Right renal pelvis (tissue), 4 donors: ENCODE data around the gene SLC26A9. TPM values are rescaled to one million over a fixed set of nuclear protein-coding genes. Genes with fewer than 3 reads are reported as not detected.

ENCODE experiments used
- DNase-seq, 4 donors: peaks; one replicate each; pipeline ENCODE4 v3.0.0-alpha.2; 2013; ENCODE audit warnings: low read depth in 4 of 4, low spot score in 3 of 4, missing footprints in 1 of 4
- polyA plus RNA-seq, 4 donors: library from polyadenylated mRNA; unstranded; fragments of 120-200 nt; gene quantifications; one replicate each; pipeline ENCODE4 v1.2.1, GENCODE V29; 2013; ENCODE audit not compliant: insufficient read length in 4 of 4

Gene SLC26A9
- polyA plus RNA-seq, 4 donors = 0.14 to 0.38 (median 0.31) TPM

DNA sequence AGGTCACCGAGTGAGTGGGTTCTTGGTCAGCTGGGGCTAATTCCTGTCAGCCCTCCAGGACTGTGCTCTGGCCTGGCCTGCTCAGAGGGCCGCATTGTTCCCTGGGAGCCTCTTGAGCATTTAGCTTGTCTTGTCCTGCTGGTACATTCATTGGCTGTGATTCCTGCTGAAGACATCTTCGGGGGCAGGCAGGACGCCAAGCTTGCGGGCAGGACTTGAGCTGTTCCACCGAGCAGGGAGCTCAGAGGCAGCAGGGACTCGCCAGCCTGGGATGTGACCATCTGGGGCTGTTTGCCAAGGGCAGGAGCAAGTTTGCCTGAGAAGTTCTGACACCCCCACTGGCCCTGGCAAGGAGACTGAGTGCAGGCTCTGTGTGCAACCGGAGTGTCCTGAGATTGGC lies 7.0 kb upstream of the SLC26A9 start:
- no peak for DNase-seq

DNA sequence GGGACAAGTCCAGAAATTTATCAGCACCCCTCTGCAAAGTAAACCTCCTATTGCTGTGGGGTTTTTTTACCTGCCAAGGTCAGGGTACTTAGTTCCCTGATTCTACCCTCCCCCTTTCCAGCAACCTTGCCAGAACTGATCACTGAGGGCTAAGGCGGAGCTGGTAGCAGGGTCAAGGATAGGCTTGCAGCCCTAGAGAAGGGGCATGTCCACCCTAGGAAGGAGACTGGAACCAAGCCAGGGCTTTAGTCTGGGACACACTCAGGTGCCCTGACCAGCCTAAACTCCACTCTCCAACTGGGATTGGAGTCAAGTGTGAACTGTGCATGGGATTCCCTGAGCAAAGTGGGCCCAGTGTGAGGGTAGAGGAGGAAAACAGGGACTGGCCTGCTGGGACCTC lies 6.5 kb upstream of the SLC26A9 start:
- no peak for DNase-seq

DNA sequence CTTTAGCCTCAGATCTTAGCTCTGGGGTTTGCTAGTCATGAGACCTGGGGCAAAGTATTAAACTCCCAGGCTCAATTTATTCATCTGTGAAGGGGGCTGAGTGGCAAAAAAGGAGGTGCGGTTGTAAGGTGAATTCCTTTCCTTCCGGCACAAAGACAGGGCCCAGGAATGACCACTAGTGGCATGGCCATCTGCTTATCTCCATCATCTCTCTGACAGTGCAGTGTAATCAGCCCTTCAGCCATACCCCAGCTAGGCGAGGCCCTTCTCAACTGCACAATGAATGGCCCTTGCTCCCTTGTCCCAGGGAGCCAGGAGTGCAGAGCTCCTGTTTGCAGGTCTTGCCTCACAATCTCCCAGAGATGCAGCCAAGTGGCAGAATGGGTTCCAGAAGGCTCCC lies 5.6 kb upstream of the SLC26A9 start:
- no peak for DNase-seq

DNA sequence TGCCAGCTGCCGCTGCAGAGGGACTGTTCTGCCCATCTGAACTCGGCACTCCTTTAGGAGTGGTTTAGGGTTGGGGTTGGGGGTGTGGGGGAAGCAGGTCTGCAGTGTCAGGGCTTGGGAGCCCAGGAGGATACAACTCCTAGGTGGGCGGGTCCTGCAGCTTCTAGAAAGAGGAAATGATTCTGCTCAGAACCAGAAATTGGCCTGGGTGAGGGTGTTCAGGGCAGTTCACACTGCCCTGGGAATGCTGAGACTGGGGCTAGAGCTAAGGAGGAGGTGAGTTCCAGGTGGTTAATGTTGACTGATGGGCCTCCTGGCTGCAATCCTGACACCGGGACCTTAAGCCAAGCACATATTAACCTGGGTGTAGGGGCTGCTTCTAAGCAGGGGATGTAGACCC lies 4.8 kb upstream of the SLC26A9 start:
- no peak for DNase-seq

DNA sequence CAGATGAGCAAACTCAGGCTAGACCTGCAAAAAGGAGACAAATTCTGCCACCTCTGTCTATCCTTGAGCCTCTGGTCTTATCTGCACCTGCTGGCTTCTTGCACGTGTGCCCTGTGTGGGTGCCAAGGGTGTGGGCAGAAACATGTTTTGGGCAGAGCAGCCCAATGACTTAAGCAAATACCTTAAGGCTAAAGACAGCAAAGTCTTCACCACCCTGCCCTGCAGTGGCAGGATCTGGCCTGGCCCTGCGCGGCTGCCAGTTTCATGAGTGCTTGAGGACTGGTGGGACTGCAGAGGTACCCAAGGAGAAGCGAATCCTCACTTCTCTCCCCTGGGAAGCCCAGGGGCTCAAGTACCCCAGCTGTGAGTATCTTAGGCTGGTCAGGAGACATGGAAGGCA lies 3.8 kb upstream of the SLC26A9 start:
- DNase-seq = no peak

DNA sequence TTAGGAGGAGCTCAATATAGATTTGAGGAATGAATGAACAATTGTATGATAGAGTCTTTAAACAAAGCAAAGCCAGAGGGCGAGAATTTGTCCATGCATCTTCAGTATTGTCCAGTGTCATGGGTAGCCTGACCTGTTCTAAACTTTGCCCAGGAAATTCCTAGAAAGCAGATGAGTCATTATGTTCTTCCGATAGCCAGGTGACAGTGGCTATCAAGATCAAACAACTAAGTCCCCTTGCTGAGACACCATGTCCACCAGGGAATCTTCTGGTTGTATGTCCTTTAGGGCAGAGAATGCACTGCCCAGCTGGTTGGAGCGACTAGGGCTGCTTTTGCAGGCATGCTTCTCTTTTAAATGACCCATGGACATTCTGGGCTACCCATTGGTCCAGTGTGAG lies 1.8 kb upstream of the SLC26A9 start:
- no peak for DNase-seq

DNA sequence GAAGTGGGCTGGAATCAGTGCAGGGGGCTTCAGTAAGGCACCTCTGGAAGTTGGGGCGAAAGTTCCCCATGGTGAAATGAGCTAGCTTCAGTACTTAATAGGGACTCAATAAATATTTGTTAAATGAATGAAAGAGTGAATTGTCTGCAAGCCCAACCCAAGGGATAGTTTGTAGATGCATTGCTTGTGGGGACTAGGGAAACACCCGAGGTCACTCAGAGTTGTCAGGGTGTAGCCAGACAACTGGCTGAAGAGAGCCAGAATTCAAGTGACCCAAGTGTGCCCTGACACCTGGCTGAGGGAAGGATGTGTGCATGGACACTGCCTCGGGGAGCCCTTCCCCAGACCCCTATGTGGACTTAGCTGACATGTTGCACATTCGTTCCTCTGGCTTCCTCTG lies 1.3 kb upstream of the SLC26A9 start:
- DNase-seq = no peak

DNA sequence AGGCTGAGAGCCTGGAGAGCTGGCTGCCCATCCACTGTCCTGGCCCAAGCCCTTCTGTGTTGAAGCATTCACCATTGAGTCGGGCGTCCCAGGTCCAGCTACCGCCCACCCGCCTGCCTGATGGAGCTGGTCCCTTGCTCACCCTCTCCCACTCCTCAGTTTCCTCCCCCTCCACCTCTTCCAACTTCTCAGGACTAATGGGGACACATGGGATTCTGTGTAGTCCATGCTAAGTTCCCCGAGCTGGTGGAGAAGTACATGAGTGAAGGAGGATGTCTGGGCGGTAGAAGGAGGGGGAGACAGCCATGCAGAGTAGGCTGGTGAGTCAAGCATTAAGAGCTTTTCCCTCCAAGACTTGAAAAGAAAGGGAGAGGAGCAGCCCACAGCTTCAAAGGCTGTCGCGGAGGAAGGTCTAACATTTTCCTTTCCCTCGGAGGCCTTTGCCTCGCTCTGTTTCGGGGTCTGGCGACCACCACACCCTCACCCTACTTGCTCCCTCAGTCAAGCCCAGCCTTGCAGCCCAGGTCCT lies 561 bp downstream of the SLC26A9 start:
- no peak for DNase-seq

DNA sequence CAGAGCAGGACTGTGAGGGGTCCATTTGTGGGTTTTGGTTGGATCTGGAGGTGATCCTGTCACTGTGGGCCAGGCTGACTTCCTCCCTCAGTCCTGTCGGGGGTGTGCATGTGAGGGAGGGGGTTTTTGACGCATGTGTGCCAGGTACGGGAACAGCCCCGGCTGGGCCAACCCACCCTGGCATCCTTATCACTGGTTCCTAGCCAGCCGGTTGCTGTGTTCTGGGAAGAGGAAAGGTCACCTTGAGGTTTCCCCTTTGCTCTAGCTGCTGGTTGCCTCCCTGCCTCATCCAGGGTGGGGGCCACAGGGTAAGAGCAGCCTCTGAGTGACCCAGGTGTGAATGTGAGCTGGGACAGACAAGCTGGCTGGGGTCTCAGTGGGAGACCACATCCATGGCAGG lies 2.5 kb downstream of the SLC26A9 start:
- no peak for DNase-seq

DNA sequence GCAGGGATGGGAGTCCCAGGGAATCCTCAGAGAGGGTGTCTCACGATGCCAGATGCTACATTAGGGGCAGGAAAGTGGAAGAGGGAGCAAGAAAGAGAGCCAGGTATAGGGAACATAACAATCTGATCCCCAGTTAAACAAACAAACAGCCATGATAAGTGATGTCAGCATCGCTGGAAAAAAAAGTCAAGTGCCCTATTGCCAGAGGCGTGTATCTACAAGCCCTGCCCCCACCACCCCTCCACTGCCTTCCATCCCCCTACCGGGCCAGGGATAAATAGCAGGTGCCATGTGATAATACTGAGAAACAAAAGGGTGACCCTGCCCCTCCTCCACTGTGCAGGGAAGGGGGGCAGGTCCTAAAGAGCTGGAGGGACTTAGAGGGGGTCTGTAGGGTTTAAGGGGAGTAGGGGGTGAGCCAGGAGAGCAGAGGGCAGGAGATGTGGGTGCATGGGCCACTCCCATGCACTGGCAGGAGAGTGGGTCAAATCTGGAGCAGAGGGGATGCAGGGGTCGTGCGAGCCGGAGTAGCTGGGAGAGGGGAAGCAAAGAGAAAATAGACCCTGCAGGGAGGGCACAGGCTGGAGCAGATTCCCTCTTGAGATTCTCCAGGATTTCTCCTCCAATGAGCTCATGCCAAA lies 3.4 kb downstream of the SLC26A9 start:
- DNase-seq = no peak

DNA sequence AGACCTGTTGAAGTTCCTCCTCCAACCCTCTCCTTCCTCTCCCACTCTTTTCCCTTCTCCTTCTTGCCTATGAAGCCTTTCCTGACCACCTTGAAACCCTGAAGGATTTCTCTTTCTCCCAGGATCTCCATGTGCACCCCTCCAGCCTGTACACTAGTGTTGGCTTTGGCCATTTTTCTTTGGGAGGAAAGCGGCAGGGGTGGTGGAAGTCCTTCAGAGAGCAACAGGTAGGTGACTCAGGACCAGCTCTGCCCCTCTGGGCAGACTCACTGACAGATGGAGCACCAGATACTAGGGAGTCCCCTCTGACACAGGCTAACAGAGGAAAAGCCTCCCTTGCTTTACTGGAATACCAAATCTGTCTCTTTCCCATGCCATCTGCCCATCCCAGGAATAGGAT lies 4.6 kb downstream of the SLC26A9 start:
- no peak for DNase-seq

DNA sequence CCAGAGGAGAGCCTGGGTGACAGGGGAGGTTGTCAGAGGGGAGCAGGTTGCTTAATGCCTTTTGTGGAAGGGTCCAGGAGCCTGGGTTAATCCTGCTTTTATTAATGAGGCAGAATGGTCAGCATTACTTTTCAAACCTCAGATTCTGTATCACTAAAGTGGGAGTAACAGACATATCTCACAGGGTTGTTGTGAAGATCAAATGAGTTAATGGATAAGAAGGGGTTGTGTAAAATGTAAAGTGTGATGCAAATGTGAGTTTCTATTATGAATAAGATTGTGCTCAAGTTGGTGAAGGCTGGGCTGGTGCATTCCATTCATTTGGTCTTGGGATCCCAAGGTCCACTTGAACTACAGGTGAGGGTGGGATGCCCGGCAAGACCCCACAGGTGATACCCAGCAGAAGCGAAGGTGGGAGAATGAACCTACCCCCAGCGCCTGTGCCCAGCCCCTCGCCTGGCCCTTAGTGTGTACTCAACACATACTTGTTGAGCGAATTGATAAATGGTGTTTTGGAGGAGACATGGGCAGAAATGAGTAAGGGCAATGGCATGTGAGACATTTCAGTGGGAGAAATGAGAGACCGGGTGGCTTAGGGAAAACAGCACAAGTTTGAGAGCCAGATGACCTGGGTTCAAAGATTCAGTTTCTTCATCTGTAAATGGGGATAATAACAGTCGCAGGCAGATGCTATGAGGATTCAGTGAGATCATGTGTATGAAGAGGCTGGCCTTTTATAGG lies 6.2 kb downstream of the SLC26A9 start:
- no peak for DNase-seq

DNA sequence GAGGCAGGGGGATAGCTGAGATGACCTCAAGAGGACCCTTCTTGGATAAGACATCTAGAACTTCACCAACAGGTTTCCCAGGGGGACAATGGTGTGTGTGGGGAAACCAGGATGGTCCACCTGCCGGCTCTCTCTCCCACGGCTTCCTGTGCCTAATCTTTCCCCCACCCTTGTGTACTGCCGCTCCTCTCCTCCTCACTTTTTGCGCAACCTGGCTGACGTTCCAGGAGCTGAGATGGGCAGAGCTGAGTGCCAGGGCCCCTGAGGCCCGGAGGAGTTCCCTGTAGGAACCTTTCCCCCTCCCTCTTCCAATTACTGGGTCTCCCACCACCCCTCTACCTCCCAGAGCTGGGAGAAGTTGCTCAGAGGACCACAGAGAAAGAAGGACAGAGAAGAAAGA lies 6.9 kb downstream of the SLC26A9 start:
- DNase-seq = no peak

DNA sequence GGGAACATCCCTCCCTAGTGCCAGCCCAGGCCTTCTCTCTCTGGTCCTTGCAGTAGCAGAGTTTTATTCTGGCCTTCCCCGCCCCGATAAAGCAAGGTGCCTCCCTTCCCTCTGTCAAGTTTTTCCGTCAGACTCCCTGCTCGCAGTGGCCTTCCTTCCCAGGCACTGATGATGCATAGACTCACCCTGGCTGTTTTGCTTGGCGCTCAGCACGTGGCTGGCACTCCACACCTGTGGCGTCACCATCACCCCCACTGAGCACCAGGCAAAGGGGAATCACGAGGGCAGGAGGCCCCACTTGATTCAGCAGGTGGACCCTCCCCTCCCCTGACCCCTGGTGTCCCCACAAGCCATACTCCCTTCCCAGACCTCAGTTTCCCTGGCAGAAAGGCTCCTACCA lies 7.4 kb downstream of the SLC26A9 start:
- DNase-seq = no peak

DNA sequence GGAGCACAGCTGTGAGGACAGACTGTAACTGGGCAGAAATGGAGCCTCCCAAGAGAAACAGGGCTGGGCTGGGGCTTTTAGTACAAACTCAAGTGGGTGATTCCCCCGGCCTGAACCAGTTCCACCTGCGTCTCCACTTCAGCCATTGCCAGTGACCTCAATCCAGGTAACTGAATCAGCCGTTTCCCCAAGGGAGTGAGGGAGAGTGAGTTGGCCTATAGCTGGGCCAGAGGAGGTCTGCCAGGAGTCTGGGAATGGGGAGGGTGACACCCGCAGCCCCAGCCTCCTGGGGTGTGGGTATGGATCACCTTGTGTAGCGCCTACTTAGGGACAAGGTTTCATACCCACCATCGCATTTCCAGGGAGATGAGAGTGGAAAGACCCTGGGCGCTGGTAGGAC lies 8.5 kb downstream of the SLC26A9 start:
- no peak for DNase-seq

DNA sequence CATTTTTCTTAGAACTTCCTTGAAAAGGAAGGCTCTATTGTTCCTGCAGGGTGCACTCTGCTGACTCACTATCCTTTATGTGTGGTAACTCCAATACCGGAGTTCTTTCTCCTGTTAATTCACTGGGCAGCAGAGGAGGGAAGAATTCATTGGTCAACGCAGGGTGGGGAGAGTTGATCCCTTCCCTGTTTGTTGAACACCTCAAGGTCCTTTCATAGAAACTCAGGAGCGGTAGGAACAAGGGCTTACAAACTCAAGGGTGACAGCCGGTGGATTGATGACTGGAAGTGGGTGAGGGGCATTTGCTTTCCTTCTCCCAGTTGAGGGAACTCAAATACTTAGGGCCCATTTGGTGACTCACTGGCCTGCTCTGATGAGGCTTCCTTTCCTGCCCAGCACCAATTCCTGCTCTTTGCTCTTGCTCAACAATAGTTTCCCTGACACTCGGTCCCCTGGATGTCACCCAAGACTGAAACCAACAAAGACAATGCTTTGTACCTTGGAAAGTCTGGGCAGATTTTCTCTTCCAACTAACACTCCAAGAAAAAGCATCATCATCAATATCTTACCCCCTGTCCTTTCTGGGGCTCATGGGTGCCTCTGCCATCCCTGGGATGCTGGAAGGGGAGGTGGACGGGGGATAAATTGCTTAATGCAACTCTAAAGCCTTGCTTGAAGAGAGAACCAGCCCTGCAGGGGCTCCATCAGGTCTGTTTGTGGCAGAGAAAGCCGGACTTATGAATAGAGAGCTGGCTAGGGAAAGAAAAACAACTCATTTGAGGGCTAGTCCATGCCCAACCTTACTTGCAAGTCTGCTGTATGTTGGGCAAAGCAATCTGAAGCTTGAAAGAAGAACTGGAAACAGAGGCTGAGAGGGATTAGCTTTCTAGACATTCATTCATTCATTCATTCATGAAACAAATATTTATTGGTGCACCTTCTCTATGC lies 9.3 kb downstream of the SLC26A9 start:
- no peak for DNase-seq

DNA sequence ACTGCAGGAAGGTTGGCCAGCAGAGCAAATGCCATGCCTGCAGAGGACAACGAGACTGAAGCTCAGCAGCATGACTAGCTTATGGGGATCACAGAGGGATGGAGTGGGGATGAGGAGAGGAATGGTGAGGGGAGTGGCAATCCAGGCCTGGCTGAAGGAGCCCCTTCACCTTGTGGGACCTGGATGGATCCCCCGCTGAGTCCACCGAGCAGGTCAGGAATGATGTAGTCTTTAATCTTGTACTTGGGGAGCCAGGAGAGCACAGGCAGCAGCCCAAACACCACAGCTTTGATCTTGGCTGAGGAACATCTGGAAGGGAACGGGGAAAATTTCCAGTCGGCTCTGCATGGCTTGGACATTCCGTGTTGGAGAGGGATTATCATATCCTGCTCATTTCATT lies 10.5 kb downstream of the SLC26A9 start:
- no peak for DNase-seq

DNA sequence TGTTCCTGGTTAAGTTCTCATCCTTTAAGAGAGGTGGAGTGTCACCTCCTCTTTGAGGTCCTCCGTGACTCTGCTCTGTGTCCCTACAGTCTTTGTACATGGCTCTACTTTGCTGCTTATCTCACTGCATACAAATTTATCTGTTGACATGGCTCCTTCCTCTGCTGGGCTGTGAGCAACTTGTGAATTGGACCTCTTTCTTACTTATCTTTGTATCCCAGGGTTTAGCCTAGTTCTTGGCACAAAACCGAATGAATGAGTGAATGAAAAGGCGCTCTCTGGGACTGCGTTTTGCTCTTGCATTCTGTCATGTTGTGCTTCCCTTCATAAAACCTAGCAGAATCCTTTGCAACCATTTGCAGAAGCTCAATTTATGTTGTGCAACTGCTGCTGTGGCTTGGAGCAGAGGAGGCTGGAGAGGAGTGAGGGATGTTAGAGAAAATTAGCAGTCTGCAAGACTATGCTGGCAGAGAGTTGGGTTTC lies 12.4 kb downstream of the SLC26A9 start:
- no peak for DNase-seq

DNA sequence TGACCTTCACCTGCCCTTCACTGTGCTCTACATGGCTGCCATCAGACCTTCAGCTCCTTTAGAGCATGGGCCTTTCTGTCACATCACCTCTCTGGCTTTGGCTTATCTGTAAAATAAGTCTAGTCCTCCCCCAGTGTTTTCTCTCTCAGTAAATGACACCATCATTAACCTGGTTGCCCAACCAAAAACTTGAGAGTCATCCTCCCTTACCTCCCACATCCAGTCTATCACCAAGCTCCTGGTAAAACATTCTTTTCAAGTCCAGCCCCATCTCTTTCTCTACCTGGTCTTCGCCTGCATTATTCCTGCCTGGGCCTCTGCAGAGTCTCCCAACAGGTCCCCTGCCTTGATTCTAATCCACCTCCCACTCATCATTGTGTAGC lies 13.1 kb downstream of the SLC26A9 start:
- no peak for DNase-seq

DNA sequence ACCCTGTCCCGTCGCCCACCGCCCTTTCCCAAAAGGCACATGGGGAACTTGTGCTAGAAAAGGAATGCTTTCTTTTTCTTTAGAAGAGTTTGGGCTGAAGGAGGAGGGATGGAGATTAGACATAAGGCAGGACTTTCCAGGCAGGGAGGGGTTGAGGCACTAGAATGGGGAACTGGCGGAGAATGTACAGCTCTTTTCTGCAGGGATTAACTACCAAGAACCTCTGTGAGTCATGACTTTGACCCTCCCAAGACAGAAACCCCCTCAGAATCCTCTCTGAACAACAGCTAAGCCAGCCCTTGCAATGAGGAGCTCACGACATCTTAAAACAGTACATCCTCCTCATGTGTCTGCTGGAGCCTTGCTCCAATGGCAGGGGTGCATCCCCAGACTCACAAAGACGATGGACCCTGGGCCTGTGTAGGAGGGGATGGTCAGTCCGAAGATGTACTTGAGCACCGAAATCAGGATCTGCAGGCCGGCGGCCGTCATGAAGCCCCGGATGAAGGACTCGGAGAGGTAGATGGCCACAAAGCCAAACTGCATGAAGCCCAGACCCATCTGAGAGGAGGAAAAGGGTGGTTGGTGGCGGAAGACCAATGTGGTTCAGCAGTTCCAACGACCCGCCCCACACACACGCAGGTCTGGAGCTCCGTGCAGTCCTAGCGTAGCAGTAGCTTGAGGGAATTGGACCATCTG lies 13.6 kb downstream of the SLC26A9 start:
- no peak for DNase-seq

DNA sequence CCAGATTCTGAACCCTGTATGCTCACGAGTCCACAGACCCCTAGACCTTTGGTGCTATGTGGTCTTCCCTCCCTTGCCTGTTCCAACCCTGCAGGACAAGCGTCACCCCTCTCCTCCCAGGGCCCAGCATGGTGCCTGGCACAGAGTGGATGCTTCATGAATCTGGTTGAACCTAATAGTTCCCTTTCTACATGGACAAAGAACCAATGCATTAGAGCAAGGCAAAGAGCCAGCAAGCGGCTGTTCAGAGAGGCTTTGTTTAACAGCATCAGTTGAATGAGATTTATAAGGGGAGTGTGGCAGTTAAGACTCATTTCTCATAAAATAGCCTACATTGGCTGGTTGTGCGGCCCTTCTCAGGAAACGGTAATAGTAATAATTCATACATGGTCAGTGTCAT lies 14.9 kb downstream of the SLC26A9 start:
- no peak for DNase-seq
